H1 (cell line): Measurements from ENCODE around the gene UHRF1. TPM values are rescaled to one million over a fixed set of nuclear protein-coding genes. Genes with fewer than 3 reads are reported as not detected.

Experiments
- CTCF ChIA-PET: fragments of 300-600 bp; sonication (Branson Sonifier 250); formaldehyde crosslinking; loops from one replicate; lab custom pipeline; 2021; ENCODE audit not compliant: partially characterized antibody; lab: Charles Lee
- POLR2A ChIA-PET: fragments of 300-600 bp; sonication (Branson Sonifier 250); formaldehyde crosslinking; loops from one replicate; lab custom pipeline; 2021; ENCODE audit warnings: inconsistent platforms; ENCODE audit not compliant: partially characterized antibody; lab: Charles Lee
- DNase-seq, 2 experiments: peaks; one replicate each; pipeline versions ENCODE4 v3.0.0 to v3.0.0-alpha.2; 2010 to 2022; ENCODE audit warnings: low spot score in 2 of 2, low read depth in 1 of 2, mixed read lengths in 1 of 2
- FAIRE-seq: peaks from 2 replicates; lab custom pipeline; 2011; peaks lifted over from hg19 to GRCh38; lab: Jason Lieb, UNC
- H2AFZ ChIP-seq: 2 replicates; pipeline ENCODE4 v1.8.1; 2012; ENCODE audit warnings: low read length, inconsistent platforms
- H2AK5ac ChIP-seq: 2 replicates; pipeline ENCODE4 v1.6.1; 2013; ENCODE audit warnings: low read depth, low read length
- H2BK120ac ChIP-seq: replicated peaks from 2 replicates; pipeline ENCODE3; 2013; ENCODE audit warnings: low read depth, low read length, inconsistent platforms
- H2BK12ac ChIP-seq: 2 replicates; pipeline ENCODE4 v1.6.1; 2013; ENCODE audit warnings: low read depth, low read length
- H2BK15ac ChIP-seq: 2 replicates; pipeline ENCODE4 v1.6.1; 2013; ENCODE audit warnings: low read length
- H2BK20ac ChIP-seq: 2 replicates; pipeline ENCODE4 v1.6.1; 2013; ENCODE audit warnings: low read length
- H2BK5ac ChIP-seq: 2 replicates; pipeline ENCODE4 v1.6.1; 2013; ENCODE audit warnings: low read depth, low read length
- H3K14ac ChIP-seq: 2 replicates; pipeline ENCODE4 v1.6.1; 2013; ENCODE audit warnings: inconsistent platforms; ENCODE audit not compliant: insufficient read length
- H3K18ac ChIP-seq: 2 replicates; pipeline ENCODE4 v1.6.1; 2013; ENCODE audit warnings: low read length; ENCODE audit errors: extremely low read depth
- H3K23ac ChIP-seq: 2 replicates; pipeline ENCODE4 v1.6.1; 2013; ENCODE audit warnings: inconsistent platforms; ENCODE audit not compliant: insufficient read length
- H3K23me2 ChIP-seq: 2 replicates; pipeline ENCODE4 v1.6.1; 2013; ENCODE audit warnings: low read depth, low read length
- H3K27ac ChIP-seq: 2 replicates; pipeline ENCODE4 v1.6.1; 2011; ENCODE audit warnings: low read depth, low read length, inconsistent platforms
- H3K27me3 ChIP-seq, 4 experiments: replicated peaks in 1 of 4; 1 replicate in 1 of 4; 2 replicates in 3 of 4; pipeline versions ENCODE4 v1.6.1 to v1.8.1; 2011 to 2013; ENCODE audit warnings: low read length in 3 of 4, mild to moderate bottlenecking in 3 of 4, inconsistent platforms in 2 of 4, mixed read lengths in 2 of 4, moderate library complexity in 1 of 4; ENCODE audit not compliant: control insufficient read depth in 3 of 4, insufficient read depth in 3 of 4; ENCODE audit errors: extremely low read depth in 1 of 4
- H3K36me3 ChIP-seq, 4 experiments: 2 replicates each; pipeline versions ENCODE4 v1.6.1 to v1.8.1; 2011 to 2013; ENCODE audit warnings: mild to moderate bottlenecking in 4 of 4, low read length in 3 of 4, moderate library complexity in 2 of 4, control low read depth in 1 of 4, inconsistent platforms in 1 of 4; ENCODE audit not compliant: insufficient read depth in 4 of 4, control insufficient read depth in 2 of 4
- H3K4ac ChIP-seq: replicated peaks from 2 replicates; pipeline ENCODE3; 2013; ENCODE audit warnings: low read length, low read depth, mixed read lengths, inconsistent platforms; ENCODE audit not compliant: insufficient read length
- H3K4me1 ChIP-seq, 4 experiments: replicated peaks in 1 of 4; 1 replicate in 1 of 4; 2 replicates in 3 of 4; pipeline versions ENCODE4 v1.6.1 to v1.8.1; 2011 to 2013; ENCODE audit warnings: low read length in 3 of 4, inconsistent platforms in 2 of 4, mixed read lengths in 1 of 4; ENCODE audit not compliant: insufficient read depth in 4 of 4, control insufficient read depth in 3 of 4
- H3K4me2 ChIP-seq, 2 experiments: 2 replicates each; pipeline versions ENCODE4 v1.6.1 to v1.8.1; 2011 to 2013; ENCODE audit warnings: low read depth in 2 of 2, low read length in 2 of 2, control low read depth in 1 of 2, inconsistent platforms in 1 of 2, mild to moderate bottlenecking in 1 of 2; ENCODE audit not compliant: insufficient read depth in 1 of 2
- H3K4me3 ChIP-seq, 4 experiments: fragments of 200-600, 300-600 bp in 1 of 4; sonication (generic), shearing (Covaris generic), sonication (Bioruptor Twin) in 1 of 4; 2 replicates each; pipeline versions ENCODE4 v1.5.1 to v1.8.1; 2011 to 2016; ENCODE audit warnings: low read length in 4 of 4, low read depth in 3 of 4, control low read depth in 2 of 4, inconsistent platforms in 2 of 4, mild to moderate bottlenecking in 2 of 4, mixed read lengths in 1 of 4, moderate library complexity in 1 of 4; ENCODE audit not compliant: insufficient read depth in 2 of 4; ENCODE audit errors: extremely low read depth in 1 of 4
- H3K56ac ChIP-seq: replicated peaks from 2 replicates; pipeline ENCODE3; 2013; ENCODE audit warnings: low read depth, mild to moderate bottlenecking, mixed read lengths, low read length, inconsistent platforms; ENCODE audit not compliant: insufficient read length
- H3K79me1 ChIP-seq: 2 replicates; pipeline ENCODE4 v1.6.1; 2013; ENCODE audit warnings: low read depth, low read length, control low read depth
- H3K79me2 ChIP-seq, 2 experiments: 2 replicates each; pipeline versions ENCODE4 v1.6.1 to v1.8.1; 2012 to 2013; ENCODE audit warnings: low read length in 2 of 2, mild to moderate bottlenecking in 2 of 2, inconsistent platforms in 1 of 2; ENCODE audit not compliant: insufficient read depth in 2 of 2, control insufficient read depth in 1 of 2
- H3K9ac ChIP-seq, 4 experiments: replicated peaks in 1 of 4; 1 replicate in 1 of 4; 2 replicates in 3 of 4; pipeline versions ENCODE4 v1.6.1 to v1.8.1; 2011 to 2013; ENCODE audit warnings: low read depth in 3 of 4, low read length in 3 of 4, control low read depth in 2 of 4, mild to moderate bottlenecking in 2 of 4, moderate library complexity in 2 of 4, inconsistent platforms in 1 of 4; ENCODE audit errors: extremely low read depth in 1 of 4
- H3K9me3 ChIP-seq, 2 experiments: 2 replicates each; pipeline versions ENCODE4 v1.6.1 to v1.8.1; 2012 to 2013; ENCODE audit warnings: mild to moderate bottlenecking in 2 of 2, moderate library complexity in 2 of 2, control low read depth in 1 of 2, inconsistent platforms in 1 of 2, low read depth in 1 of 2, low read length in 1 of 2, mixed read lengths in 1 of 2; ENCODE audit not compliant: insufficient read depth in 2 of 2
- H4K20me1 ChIP-seq, 2 experiments: replicated peaks in 1 of 2; 2 replicates each; pipeline versions ENCODE3 to v1.8.1; 2011 to 2013; ENCODE audit warnings: inconsistent platforms in 2 of 2, low read length in 2 of 2, mild to moderate bottlenecking in 1 of 2; ENCODE audit not compliant: insufficient read depth in 2 of 2, control insufficient read depth in 1 of 2
- H4K5ac ChIP-seq: 2 replicates; pipeline ENCODE4 v1.6.1; 2013; ENCODE audit warnings: low read length, low read depth, mixed read lengths, inconsistent platforms; ENCODE audit not compliant: insufficient read length
- H4K8ac ChIP-seq: 2 replicates; pipeline ENCODE4 v1.8.0; 2013; ENCODE audit warnings: mild to moderate bottlenecking, moderate library complexity, low read length, inconsistent platforms; ENCODE audit not compliant: insufficient read depth; ENCODE audit errors: extremely low read depth
- H4K91ac ChIP-seq: replicated peaks from 2 replicates; pipeline ENCODE3; 2013; ENCODE audit warnings: low read length, mixed read lengths, inconsistent platforms; ENCODE audit not compliant: insufficient read length
- SIX5 ChIP-seq: IDR thresholded peaks from 2 replicates; pipeline ENCODE4 v1.6.1; 2011; ENCODE audit warnings: mild to moderate bottlenecking, low read depth, low read length
- SP1 ChIP-seq: IDR thresholded peaks from 2 replicates; pipeline ENCODE4 v1.6.1; 2011; ENCODE audit warnings: low read depth, low read length
- SP2 ChIP-seq: IDR thresholded peaks from 2 replicates; pipeline ENCODE4 v1.6.1; 2012; ENCODE audit warnings: mild to moderate bottlenecking, low read length, inconsistent platforms
- TAF7 ChIP-seq: optimal IDR thresholded peaks from 2 replicates; pipeline ENCODE3; 2011; ENCODE audit warnings: low read depth, mild to moderate bottlenecking, inconsistent platforms, low read length, moderate library complexity, borderline replicate concordance
- WGBS, 2 experiments: shearing (Covaris generic) in 1 of 2; methylation state at CpG; one replicate each; pipeline versions ENCODE4 v1.1.6 to v1.1.7; 2013 to 2015; ENCODE audit warnings: low lambda C conversion rate in 2 of 2, mixed read lengths in 2 of 2, inconsistent platforms in 1 of 2, low coverage in 1 of 2, missing lambda C conversion rate in 1 of 2; ENCODE audit not compliant: insufficient replicate concordance in 2 of 2, insufficient coverage in 1 of 2, insufficient read length in 1 of 2; ENCODE audit errors: extremely low coverage in 1 of 2, missing lambda C conversion rate in 1 of 2; 5-methylcytosine and 5-hydroxymethylcytosine counted together
- polyA plus RNA-seq, 7 experiments: library from polyadenylated mRNA; depleted of rRNA in 3 of 7; stranded (reverse) in 5 of 7; unstranded in 2 of 7; fragments of >200 nt in 5 of 7; fragments of 200-250 nt in 2 of 7; gene quantifications; 1 replicate in 5 of 7; 2 replicates in 1 of 7; 4 replicates in 1 of 7; pipeline versions ENCODE4 v1.2.1 to v1.2.3, GENCODE V29; 2011 to 2013; ENCODE audit warnings: missing spikeins in 2 of 7, mixed read lengths in 2 of 7
- total RNA-seq: library from RNA; stranded (reverse); fragmentation: NEBNext Ultra II Directional; extraction: Animal tissue kit (Norgen Biotek cat#: 25700); gene quantifications from 2 replicates; pipeline ENCODE4 v1.2.1, GENCODE V29; 2021

The UHRF1 gene
- total and polyA plus RNA-seq, 2 of the 8 experiments (the other 6 are each of a cell fraction or from before 2014, with no cell fraction given), result 14.7 to 65.8 TPM

GRCh38 chr19:4879041-4879440 is 30.3 kb upstream of the UHRF1 start:
- Histone ChIP-seq H3K14ac (no peak overlapping the region), H3K4me1 (peaks cover 0 to 19% (median 15%) of the 10 kb centered on the region in 4 experiments; a peak in 6 of 7 replicates), H3K23ac (no peak overlapping the region), H3K27me3 (no peaks in the 10 kb centered on the region; a peak in 1 of 7 replicates), H3K9ac (no peak overlapping the region), H3K36me3 (no peaks in the 10 kb centered on the region), H3K4me3 (no peak overlapping the region), H3K79me2 (no peaks in the 10 kb centered on the region), H3K18ac (0 out of 2 replicates have a peak overlapping the region, but pooled peaks have one; percentile 24), H4K91ac (no peak overlapping the region), H3K56ac (no peak overlapping the region), H3K27ac (no peak overlapping the region), H3K4ac (peak overlapping the region; percentile 13), H2AFZ (no peak overlapping the region), H2BK12ac (0 out of 2 replicates have a peak overlapping the region, but pooled peaks have one; percentile 39), H4K20me1 (no peaks in the 10 kb centered on the region), H4K8ac (no peak overlapping the region; the same call in 1 of the 2 replicates), H3K23me2 (no peaks in the 10 kb centered on the region; the same call in 1 of the 2 replicates), H2BK15ac (no peak overlapping the region), H2BK120ac (no peak overlapping the region), H3K4me2 (no peak overlapping the region), H2BK20ac (peak overlapping the region; percentile 86; the same call in 1 of the 2 replicates), H3K79me1 (no peaks in the 10 kb centered on the region), H4K5ac (no peak overlapping the region), H2AK5ac (no peak overlapping the region), H3K9me3 (no peaks in the 10 kb centered on the region), H2BK5ac (peak overlapping the region; percentile 87; the same call in 1 of the 2 replicates)
- FAIRE-seq, result no peak
- TF ChIP-seq SP1 (no peak), SIX5 (no peak), TAF7 (no peak), SP2 (no peak)
- no peak for DNase-seq
- ChIA-PET POLR2A (interaction anchor here (0.5 to 1.2 kb wide), 2 partner anchors 21 to 90 kb away, joined by 3 read pairs; partner anchors contain the start of gene KDM4B), CTCF (interaction anchor here (0.6 to 1.8 kb wide), 3 partner anchors 12 to 33 kb away, joined by 3 to 4 read pairs (median 3); partner anchors contain the start of gene ARRDC5)
- WGBS, 2 experiments, result 93% methylated on average over 11 of the region's 11 CpGs; no CpG with 5 or more reads in 1 of the 2 experiments
